Spinal cord (tissue), 10 donors: Measurements from ENCODE around the gene TTLL8. TPM values are rescaled to one million over a fixed set of nuclear protein-coding genes. Genes with fewer than 3 reads are reported as not detected.

Experiments used
- DNase-seq, 6 donors: peaks; one replicate each; pipeline versions ENCODE4 v3.0.0 to v3.0.0-alpha.2; 2013 to 2015; ENCODE audit warnings: low spot score in 6 of 6, low read depth in 4 of 6
- H3K27ac ChIP-seq: one replicate; pipeline ENCODE4 v1.5.1; 2013; ENCODE audit warnings: low read depth, low read length, control low read depth
- H3K27me3 ChIP-seq: one replicate; pipeline ENCODE4 v1.6.1; 2013; ENCODE audit warnings: low read length; ENCODE audit not compliant: control insufficient read depth, insufficient read depth
- H3K36me3 ChIP-seq: one replicate; pipeline ENCODE4 v1.6.1; 2013; ENCODE audit warnings: low read length; ENCODE audit not compliant: control insufficient read depth, insufficient read depth
- H3K4me1 ChIP-seq: one replicate; pipeline ENCODE4 v1.6.1; 2013; ENCODE audit warnings: low read length; ENCODE audit not compliant: control insufficient read depth, insufficient read depth
- H3K4me3 ChIP-seq: one replicate; pipeline ENCODE4 v1.5.1; 2013; ENCODE audit warnings: low read depth, low read length, control low read depth
- H3K9me3 ChIP-seq: one replicate; pipeline ENCODE4 v1.6.1; 2013; ENCODE audit warnings: low read length; ENCODE audit not compliant: control insufficient read depth, insufficient read depth
- WGBS: methylation state at CpG from one replicate; pipeline ENCODE4 v1.1.5; 2013; ENCODE audit warnings: missing lambda C conversion rate; ENCODE audit not compliant: insufficient coverage; 5-methylcytosine and 5-hydroxymethylcytosine counted together
- polyA plus RNA-seq, 2 donors: library from polyadenylated mRNA; unstranded; fragments of 120-200 nt; gene quantifications; one replicate each; pipeline ENCODE4 v1.2.1, GENCODE V29; 2013; ENCODE audit not compliant: insufficient read length in 2 of 2
- total RNA-seq, 2 donors: library from RNA; depleted of rRNA in 1 of 2; stranded (reverse); fragments of 120-200 nt in 1 of 2; fragments of >200 nt in 1 of 2; gene quantifications; one replicate each; pipeline versions ENCODE4 v1.2.3 to v1.2.4, GENCODE V29; 2013 to 2014
- donor health status: healthy.

Gene TTLL8
- total and polyA plus RNA-seq, 4 donors: not detected

- H3K9me3 ChIP-seq: no peaks in the 10 kb centered on the region
- H3K4me1 ChIP-seq: no peaks in the 10 kb centered on the region
- H3K27ac ChIP-seq: no peak overlapping the region
- H3K36me3 ChIP-seq: no peaks in the 10 kb centered on the region
- H3K27me3 ChIP-seq: no peaks in the 10 kb centered on the region
- H3K4me3 ChIP-seq: no peak overlapping the region
- DNase-seq: no peak
- WGBS: 79% methylated on average over 35 of the region's 35 CpGs
Observed at GRCh38 chr22:50045211-50046018, 12.7 kb downstream of the TTLL8 start.

DNA sequence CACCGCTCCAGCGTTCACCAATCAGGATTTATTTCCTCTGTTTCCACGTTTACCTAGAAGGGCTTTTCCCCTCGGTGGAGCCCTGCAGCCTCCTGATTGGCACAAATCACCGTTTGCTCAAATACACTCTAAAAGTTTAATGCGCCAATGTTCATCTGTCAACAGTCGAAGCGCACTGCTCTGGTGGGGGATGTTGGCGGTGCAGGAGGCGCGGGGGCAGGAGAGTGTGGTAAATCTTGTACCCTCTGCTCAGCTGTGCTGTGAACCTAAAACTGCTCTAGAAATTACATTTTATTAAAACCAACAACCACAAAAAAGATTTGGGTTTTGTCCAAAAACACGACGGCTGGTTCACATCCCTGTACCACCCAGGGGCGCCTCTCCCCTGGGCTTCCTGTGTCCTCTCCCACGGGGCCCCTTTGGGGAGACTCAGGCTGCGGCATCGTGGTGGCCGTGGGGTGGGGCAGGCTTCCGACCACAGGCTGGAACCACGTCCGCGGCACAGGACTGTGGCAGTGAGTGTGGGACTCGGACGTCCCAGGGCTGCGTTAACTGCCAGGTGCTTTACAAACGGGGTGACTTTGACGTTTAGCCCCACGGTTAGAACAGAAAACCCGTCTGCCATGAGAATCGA lies 13.5 kb downstream of the TTLL8 start:
- no peak overlapping the region for H3K27ac ChIP-seq
- no peaks in the 10 kb centered on the region for H3K36me3 ChIP-seq
- H3K9me3 ChIP-seq: no peaks in the 10 kb centered on the region
- no peak for DNase-seq
- 84% methylated on average over 18 of the region's 30 CpGs for WGBS
- no peaks in the 10 kb centered on the region for H3K4me1 ChIP-seq
- no peaks in the 10 kb centered on the region for H3K27me3 ChIP-seq
- no peak overlapping the region for H3K4me3 ChIP-seq

DNA sequence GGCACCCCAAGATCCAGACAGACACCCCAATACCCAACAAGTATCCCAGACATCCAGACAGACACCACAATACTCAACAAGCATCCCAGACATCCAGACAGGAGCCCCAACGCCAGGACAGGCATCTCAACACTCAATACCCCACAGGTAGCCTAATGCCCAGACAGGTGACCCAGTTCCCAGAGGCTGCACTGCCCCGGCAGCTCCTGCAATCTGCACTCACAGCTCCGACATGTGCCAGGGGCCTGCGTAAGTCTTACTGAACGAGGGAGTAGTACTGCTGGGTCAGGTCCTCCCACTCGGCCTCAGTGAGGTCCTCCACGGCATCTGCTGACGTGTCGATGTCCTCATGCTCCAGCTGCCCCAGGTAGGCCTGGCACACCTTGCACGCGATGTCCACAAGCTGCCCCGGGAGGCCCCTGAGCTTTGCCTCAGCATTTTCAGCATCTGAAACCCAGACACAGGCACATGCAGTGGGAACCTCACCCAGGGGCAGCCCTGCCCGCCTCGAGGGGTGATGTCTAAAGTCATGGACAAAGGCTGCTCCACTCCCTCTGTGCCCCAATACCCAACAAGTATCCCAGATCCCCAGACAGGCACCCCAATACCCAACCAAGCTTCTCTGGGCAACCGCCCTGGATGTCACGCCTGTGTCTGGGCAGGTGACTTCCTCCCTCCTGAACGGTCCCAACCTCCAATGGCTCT lies 16.6 kb downstream of the TTLL8 start:
- WGBS: 92% methylated on average over 17 of the region's 17 CpGs
- Histone ChIP-seq H3K4me3 (no peak overlapping the region), H3K4me1 (no peaks in the 10 kb centered on the region), H3K9me3 (no peaks in the 10 kb centered on the region), H3K36me3 (no peaks in the 10 kb centered on the region), H3K27me3 (no peaks in the 10 kb centered on the region), H3K27ac (no peak overlapping the region)
- no peak for DNase-seq

DNA sequence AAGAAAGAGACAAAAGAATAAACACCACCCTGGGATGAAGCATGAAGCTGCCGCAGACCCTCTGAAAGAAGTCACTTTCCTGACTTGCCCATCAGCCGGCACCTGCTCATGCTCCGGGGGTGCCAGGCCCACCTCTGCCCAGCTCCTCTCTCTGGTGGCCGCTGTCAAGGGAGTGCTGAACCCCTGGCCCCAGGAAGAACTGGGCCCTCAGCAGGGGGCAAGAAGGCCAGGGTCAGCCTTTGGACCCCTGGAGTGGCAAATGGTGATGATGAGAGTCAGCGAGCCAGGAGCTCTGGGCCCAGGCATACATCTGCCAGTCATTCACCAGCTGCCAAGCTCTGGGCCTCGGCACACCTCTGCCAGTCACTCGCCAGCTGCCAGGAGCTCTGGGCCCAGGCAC lies 17.4 kb downstream of the TTLL8 start:
- H3K9me3 ChIP-seq: no peaks in the 10 kb centered on the region
- no peak for DNase-seq
- no peak overlapping the region for H3K4me3 ChIP-seq
- H3K36me3 ChIP-seq: no peaks in the 10 kb centered on the region
- 83% methylated on average over 7 of the region's 7 CpGs for WGBS
- H3K27me3 ChIP-seq: no peaks in the 10 kb centered on the region
- H3K27ac ChIP-seq: no peak overlapping the region
- no peaks in the 10 kb centered on the region for H3K4me1 ChIP-seq

DNA sequence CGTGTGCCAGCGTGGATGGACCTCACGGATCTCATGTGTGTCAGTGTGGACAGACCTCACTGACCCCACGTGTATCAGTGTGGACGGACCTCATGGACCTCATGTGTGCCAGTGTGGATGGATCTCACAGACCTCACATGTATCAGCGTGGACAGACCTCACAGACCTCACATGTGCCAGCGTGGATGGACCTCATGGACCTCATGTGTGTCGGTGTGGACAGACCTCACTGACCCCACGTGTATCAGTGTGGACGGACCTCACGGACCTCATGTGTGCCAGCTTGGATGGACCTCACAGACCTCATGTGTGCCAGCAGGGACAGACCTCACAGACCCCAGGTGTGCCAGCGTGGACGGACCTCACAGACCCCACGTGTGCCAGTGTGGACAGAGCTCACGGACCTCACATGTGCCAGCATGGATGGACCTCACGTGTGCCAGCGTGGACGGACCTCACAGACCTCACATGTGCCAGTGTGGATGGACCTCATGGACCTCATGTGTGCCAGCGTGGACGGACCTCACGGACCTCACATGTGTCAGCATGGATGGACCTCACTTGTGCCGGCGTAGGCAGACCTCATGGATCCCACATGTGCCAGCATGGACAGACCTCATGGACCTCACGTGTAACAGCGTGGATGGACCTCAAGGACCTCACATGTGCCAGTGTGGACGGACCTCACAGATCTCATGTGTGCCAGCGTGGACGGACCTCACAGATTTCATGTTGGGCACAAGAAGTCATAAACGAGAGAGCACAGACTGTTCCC lies 18.2 kb downstream of the TTLL8 start:
- DNase-seq: no peak
- H3K36me3 ChIP-seq: no peaks in the 10 kb centered on the region
- no peaks in the 10 kb centered on the region for H3K9me3 ChIP-seq
- H3K4me3 ChIP-seq: no peak overlapping the region
- H3K27me3 ChIP-seq: no peaks in the 10 kb centered on the region
- H3K27ac ChIP-seq: no peak overlapping the region
- 94% methylated on average over 29 of the region's 29 CpGs for WGBS
- H3K4me1 ChIP-seq: no peaks in the 10 kb centered on the region

DNA sequence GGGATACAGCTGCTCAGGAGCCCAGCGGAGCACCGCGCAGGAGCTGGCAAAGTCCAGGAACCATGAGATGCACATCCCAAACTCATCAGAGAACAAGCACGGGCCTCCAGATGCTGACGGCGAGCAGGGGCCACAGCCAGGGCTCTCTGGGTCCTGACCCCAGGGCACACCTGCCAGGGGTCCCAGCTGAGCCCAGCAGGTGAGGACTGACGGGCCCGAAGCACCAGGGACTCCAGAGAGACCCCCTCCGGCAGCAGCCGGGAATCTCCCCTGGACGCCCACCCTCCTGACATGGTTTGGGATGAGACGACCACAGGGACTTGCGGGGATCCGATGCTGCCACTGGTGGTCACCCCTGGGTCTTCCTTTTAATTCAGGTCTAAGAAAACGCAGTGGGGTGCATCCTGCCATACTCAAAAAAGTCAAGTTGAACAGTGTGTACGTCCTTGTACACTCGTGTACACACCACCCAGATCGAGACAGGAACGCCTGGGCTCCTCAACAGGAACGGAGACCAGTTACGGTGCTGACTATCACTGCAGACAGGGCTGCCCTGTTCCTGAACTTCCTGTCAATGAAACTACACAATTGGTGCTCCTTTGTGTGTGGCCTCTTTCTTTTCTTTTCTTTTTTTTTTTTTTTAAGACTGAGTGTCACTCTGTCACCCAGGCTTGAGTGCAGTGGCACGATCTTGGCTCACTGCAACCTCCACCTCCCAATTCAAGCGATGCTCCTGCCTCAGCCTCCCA lies 21.9 kb downstream of the TTLL8 start:
- DNase-seq: no peak
- Histone ChIP-seq H3K4me1 (no peaks in the 10 kb centered on the region), H3K9me3 (no peaks in the 10 kb centered on the region), H3K4me3 (no peak overlapping the region), H3K27me3 (no peaks in the 10 kb centered on the region), H3K27ac (no peak overlapping the region), H3K36me3 (no peaks in the 10 kb centered on the region)
- 81% methylated on average over 23 of the region's 23 CpGs for WGBS

DNA sequence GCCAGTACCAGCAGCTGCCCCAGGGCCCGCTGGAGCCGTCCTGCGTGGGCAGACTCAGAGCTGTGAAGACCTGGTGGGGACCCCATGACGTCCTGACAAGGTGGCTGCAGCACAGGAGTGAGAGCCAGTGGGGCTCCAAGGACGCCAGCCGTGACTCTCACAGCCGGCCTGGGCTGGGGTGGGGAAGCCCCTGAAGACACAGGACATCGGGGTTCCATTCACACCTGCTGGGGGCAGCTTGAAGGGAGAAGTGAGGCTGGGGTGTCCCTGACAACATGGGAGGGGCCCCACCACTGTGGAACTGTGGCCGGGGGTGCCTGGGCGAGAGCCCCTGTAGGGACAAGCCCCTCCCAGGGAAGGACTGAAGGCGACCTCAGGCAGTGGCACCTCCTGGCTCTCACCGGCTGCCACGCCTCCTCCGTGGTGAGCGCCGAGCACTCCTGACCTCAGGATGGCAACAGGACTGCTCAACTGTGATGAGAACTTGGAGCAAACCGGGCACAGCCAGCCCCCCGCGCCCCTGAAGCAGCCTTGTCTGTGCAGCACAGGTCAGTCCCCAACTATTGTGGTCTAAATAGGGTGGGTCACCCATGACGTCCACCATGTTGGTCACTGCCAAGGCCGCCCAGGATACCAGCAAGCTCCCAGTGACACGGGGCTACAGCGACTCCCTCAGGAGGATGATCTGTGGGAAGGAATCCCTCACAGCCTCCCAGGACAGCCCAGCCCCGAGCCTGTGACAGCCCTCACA lies 22.8 kb downstream of the TTLL8 start:
- H3K4me3 ChIP-seq: no peak overlapping the region
- DNase-seq: no peak
- H3K27me3 ChIP-seq: no peaks in the 10 kb centered on the region
- no peaks in the 10 kb centered on the region for H3K36me3 ChIP-seq
- WGBS: 86% methylated on average over 23 of the region's 24 CpGs
- no peak overlapping the region for H3K27ac ChIP-seq
- H3K4me1 ChIP-seq: peaks cover 4% of the 10 kb centered on the region
- no peaks in the 10 kb centered on the region for H3K9me3 ChIP-seq

GRCh38 chr22:50034126-50035081 lies 23.7 kb downstream of the TTLL8 start:
- Histone ChIP-seq H3K4me3 (no peak overlapping the region), H3K27me3 (peaks cover 4% of the 10 kb centered on the region), H3K36me3 (no peaks in the 10 kb centered on the region), H3K27ac (no peak overlapping the region), H3K4me1 (peaks cover 10% of the 10 kb centered on the region), H3K9me3 (no peaks in the 10 kb centered on the region)
- 84% methylated on average over 38 of the region's 43 CpGs for WGBS
- no peak for DNase-seq
